ENCODE data around the gene TOMM70. TPM values are rescaled to one million over a fixed set of nuclear protein-coding genes. Genes with fewer than 3 reads are reported as not detected.
"Not testable (repeated sequence)": the region's sequence is repeated elsewhere in the genome, so short reads cannot be mapped to it uniquely, and the experiment has no call there.

The TOMM70 gene
- total RNA-seq, 1 donor from 2014 or later = 26.8 TPM

DNA sequence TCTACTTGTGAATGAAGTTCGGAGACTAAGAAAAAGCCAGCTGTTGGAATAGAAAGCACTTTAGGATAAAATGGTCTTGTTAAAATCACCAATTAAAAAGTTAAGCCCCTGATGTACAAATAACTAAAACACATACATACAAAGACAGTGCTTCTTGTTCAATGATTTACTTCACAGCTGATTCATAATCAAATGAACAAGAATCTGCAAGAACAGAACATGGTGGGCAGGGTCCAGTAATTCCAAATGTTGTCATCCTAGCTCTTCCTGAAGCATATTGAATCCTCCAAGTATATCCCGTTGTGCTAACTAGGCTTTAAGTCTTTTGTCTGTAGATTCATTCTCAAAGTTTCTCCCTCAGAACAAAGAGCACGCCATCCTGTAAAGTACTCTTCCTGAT is 41.9 kb downstream of the TOMM70 start:
- intact Hi-C loops (cut with DNase I) = no loop called here
- Histone ChIP-seq H3K27ac (no peak overlapping the region), H3K4me1 (no peaks in the 10 kb centered on the region), H3K9me3 (no peaks in the 10 kb centered on the region), H3K27me3 (no peaks in the 10 kb centered on the region), H3K4me3 (no peak overlapping the region), H3K36me3 (peaks cover 0 to 44% of the 10 kb centered on the region in 2 donors)
- TF ChIP-seq, protein P1, sequence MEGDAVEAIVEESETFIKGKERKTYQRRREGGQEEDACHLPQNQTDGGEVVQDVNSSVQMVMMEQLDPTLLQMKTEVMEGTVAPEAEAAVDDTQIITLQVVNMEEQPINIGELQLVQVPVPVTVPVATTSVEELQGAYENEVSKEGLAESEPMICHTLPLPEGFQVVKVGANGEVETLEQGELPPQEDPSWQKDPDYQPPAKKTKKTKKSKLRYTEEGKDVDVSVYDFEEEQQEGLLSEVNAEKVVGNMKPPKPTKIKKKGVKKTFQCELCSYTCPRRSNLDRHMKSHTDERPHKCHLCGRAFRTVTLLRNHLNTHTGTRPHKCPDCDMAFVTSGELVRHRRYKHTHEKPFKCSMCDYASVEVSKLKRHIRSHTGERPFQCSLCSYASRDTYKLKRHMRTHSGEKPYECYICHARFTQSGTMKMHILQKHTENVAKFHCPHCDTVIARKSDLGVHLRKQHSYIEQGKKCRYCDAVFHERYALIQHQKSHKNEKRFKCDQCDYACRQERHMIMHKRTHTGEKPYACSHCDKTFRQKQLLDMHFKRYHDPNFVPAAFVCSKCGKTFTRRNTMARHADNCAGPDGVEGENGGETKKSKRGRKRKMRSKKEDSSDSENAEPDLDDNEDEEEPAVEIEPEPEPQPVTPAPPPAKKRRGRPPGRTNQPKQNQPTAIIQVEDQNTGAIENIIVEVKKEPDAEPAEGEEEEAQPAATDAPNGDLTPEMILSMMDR (IDR thresholded peaks at IDR 0.05) = no peak
- no peak for TF ChIP-seq POLR2A (IDR thresholded peaks at IDR 0.05)
- TF ChIP-seq POLR2AphosphoS5 (IDR thresholded peaks at IDR 0.05; ENCODE audit: insufficient read depth in 1 of 2, low read depth in 1 of 2) = no peak
- DNase-seq (ENCODE audit: extremely low spot score in 2 of 2) = no peak

DNA sequence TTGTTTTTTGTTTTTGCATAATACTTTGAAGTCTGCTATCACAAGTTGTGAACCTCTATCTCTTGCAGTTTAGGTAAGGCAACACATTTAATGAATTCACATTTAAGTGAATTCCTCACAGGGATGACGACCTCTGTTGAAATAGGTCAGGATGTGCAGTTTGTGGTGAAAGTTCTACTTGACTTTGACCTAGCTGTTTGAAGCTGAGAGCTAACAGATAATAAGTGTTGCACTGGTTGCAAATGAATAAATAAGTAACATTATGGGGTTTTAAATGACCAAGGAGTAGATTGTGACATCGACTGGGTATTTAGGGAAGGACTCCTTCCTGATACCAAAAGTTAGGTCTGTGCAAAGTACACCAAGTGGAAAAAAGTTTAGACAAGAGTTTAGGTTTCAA is 42.5 kb downstream of the TOMM70 start:
- Histone ChIP-seq H3K9me3 (no peaks in the 10 kb centered on the region), H3K27me3 (no peaks in the 10 kb centered on the region), H3K4me3 (no peak overlapping the region), H3K4me1 (no peaks in the 10 kb centered on the region), H3K36me3 (peaks cover 0 to 50% of the 10 kb centered on the region in 2 donors), H3K27ac (no peak overlapping the region)
- intact Hi-C loops (cut with DNase I) = no loop called here
- no peak for DNase-seq (ENCODE audit: extremely low spot score in 2 of 2)
- TF ChIP-seq POLR2AphosphoS5 (IDR thresholded peaks at IDR 0.05; ENCODE audit: insufficient read depth in 1 of 2, low read depth in 1 of 2) (no peak), POLR2A (IDR thresholded peaks at IDR 0.05) (no peak)
- TF ChIP-seq, protein P1 (IDR thresholded peaks at IDR 0.05) = no peak

DNA sequence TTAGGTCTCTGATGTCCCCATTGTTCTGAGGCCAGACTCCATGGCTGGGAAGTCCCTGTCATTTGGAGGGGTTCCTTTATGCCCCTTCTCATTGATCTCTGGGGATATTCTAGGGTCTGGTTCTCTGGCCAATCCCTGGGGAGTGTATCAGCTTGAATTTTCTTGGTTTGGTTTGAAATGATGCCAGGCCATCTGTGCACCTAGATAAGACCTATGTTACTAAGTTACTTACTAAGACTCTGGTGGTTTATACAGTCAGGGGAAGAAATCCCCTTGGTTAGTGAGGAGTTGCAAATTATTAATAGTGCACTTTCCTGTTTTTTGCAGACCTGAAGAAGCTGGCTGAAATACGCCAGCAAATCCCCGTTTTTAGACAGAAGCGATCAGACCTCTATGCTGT is 46.0 kb downstream of the TOMM70 start:
- peaks cover 0 to 51% of the 10 kb centered on the region in 2 donors for H3K36me3 ChIP-seq
- no peak overlapping the region for H3K27ac ChIP-seq
- intact Hi-C loops (cut with DNase I) = no loop called here
- H3K9me3 ChIP-seq = no peaks in the 10 kb centered on the region
- no peaks in the 10 kb centered on the region for H3K4me1 ChIP-seq
- TF ChIP-seq POLR2A (IDR thresholded peaks at IDR 0.05) (no peak), POLR2AphosphoS5 (IDR thresholded peaks at IDR 0.05; ENCODE audit: insufficient read depth in 1 of 2, low read depth in 1 of 2) (no peak)
- TF ChIP-seq, protein P1 (IDR thresholded peaks at IDR 0.05) = no peak
- no peaks in the 10 kb centered on the region for H3K27me3 ChIP-seq
- no peak overlapping the region for H3K4me3 ChIP-seq
- DNase-seq (ENCODE audit: extremely low spot score in 2 of 2) = no peak

DNA sequence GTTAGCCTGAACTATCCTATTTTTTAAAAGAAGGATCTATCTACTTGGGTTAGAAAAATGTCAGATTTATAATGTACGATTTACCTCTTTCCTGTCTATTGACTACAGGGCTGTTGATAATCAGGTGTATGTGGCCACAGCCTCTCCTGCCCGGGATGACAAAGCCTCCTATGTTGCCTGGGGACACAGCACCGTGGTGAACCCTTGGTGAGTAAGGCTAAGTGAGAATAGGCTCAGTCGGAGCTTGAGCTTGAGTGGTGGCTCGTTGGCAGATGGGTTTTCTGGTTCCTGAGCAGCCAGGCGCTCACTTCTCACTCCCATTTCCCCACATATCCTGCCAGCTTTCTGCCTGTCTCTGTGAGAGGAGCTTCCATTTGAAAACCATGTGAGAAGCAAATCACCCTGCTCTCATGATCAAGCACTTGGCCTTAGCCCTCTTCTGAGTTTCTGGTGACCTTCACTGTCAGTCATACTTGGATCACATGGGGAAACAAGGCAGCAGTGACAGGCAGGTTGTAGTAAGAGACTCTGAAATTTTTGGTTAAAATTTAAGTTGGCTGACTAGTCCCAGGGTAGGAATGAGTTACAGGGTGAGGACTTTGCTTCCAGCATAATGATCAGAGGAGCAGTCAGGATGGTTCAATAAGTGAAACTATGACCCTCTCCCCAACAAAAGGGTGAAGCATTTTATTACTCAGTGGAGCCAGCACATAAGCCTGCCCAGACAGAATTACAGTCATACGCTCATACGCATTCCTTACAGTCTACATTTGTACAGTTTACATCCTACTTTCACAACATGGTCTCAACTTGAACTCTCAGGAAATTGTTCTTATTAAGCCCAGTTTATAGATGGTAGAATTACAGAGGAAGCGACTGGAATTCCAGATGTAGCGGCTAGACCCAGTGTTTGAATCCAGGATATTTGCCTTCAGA is 48.3 kb downstream of the TOMM70 start:
- H3K27me3 ChIP-seq = no peaks in the 10 kb centered on the region
- H3K27ac ChIP-seq = no peak overlapping the region
- no peaks in the 10 kb centered on the region for H3K9me3 ChIP-seq
- peaks cover 0 to 71% of the 10 kb centered on the region in 2 donors for H3K36me3 ChIP-seq
- TF ChIP-seq, protein P1 (IDR thresholded peaks at IDR 0.05) = no peak
- TF ChIP-seq POLR2A (IDR thresholded peaks at IDR 0.05) (no peak), POLR2AphosphoS5 (IDR thresholded peaks at IDR 0.05; ENCODE audit: insufficient read depth in 1 of 2, low read depth in 1 of 2) (no peak)
- no peaks in the 10 kb centered on the region for H3K4me1 ChIP-seq
- DNase-seq (ENCODE audit: extremely low spot score in 2 of 2) = no peak
- intact Hi-C loops (cut with DNase I) = no loop called here
- no peak overlapping the region for H3K4me3 ChIP-seq

DNA sequence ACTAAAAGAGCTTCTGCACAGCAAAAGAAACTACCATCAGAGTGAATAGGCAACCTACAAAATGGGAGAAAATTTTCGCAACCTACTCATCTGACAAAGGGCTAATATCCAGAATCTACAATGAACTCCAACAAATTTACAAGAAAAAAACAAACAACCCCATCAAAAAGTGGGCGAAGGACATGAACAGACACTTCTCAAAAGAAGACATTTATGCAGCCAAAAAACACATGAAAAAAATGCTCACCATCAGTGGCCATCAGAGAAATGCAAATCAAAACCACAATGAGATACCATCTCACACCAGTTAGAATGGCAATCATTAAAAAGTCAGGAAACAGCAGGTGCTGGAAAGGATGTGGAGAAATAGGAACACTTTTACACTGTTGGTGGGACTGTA is 49.1 kb downstream of the TOMM70 start:
- H3K27ac ChIP-seq; H3K4me1 ChIP-seq; intact Hi-C loops (cut with DNase I); H3K27me3 ChIP-seq; H3K9me3 ChIP-seq; H3K4me3 ChIP-seq; DNase-seq (ENCODE audit: extremely low spot score in 2 of 2): not testable (repeated sequence)
- peaks cover 0 to 76% of the 10 kb centered on the region in 2 donors for H3K36me3 ChIP-seq
